HepG2 (cell line): ENCODE data around the gene SLC25A1. TPM values are rescaled to one million over a fixed set of nuclear protein-coding genes. Genes with fewer than 3 reads are reported as not detected.

ENCODE experiments used
- AGO2 ChIP-seq: fragments of 200-400 bp; formaldehyde crosslinking; optimal IDR thresholded peaks from 2 replicates; pipeline ENCODE3; 2017; ENCODE audit warnings: mild to moderate bottlenecking, low read depth, low read length, moderate library complexity
- CHCHD3 ChIP-seq: sonication (generic); formaldehyde crosslinking; IDR thresholded peaks from 2 replicates; pipeline ENCODE4 v1.8.0; 2022; ENCODE audit warnings: mild to moderate bottlenecking, missing genetic modification reagents, moderate library complexity
- HOXA5 ChIP-seq: sonication (generic); formaldehyde crosslinking; IDR thresholded peaks from 2 replicates; pipeline ENCODE4 v1.4.0; 2020; ENCODE audit warnings: missing genetic modification reagents
- RNF2 ChIP-seq: fragments of 450-650 bp; conservative IDR thresholded peaks from 2 replicates; pipeline ENCODE4 v1.6.1; 2016; ENCODE audit warnings: low read depth
- SSRP1 ChIP-seq: IDR thresholded peaks from 2 replicates; pipeline ENCODE4 v1.6.1; 2016; ENCODE audit warnings: control low read depth
- TMF1 ChIP-seq: sonication (generic); formaldehyde crosslinking; IDR thresholded peaks from 2 replicates; pipeline ENCODE4 v1.8.1; 2022; ENCODE audit warnings: low read depth, missing genetic modification reagents
- XBP1 ChIP-seq: sonication (generic); formaldehyde crosslinking; IDR thresholded peaks from 2 replicates; pipeline ENCODE4 v1.5.0; 2020; ENCODE audit warnings: missing genetic modification reagents
- ZFX ChIP-seq: sonication (generic); formaldehyde crosslinking; IDR thresholded peaks from 2 replicates; pipeline ENCODE4 v1.4.0; 2020; ENCODE audit warnings: mild to moderate bottlenecking, low read depth, missing genetic modification reagents, moderate library complexity
- ZHX2 ChIP-seq, 2 experiments: sonication (generic) in 1 of 2; formaldehyde crosslinking in 1 of 2; IDR thresholded peaks; 2 replicates each; pipeline versions ENCODE4 v1.6.1 to v1.9.0; 2014 to 2022; ENCODE audit warnings: antibody characterized with exemption in 1 of 2, borderline replicate concordance in 1 of 2, inconsistent platforms in 1 of 2, low read depth in 1 of 2, missing genetic modification reagents in 1 of 2
- ZIK1 ChIP-seq: sonication (generic); formaldehyde crosslinking; IDR thresholded peaks from 2 replicates; pipeline ENCODE4 v1.5.0; 2020; ENCODE audit warnings: mild to moderate bottlenecking, low read depth, missing genetic modification reagents, borderline replicate concordance
- ZNF687 ChIP-seq: sonication (generic); formaldehyde crosslinking; IDR thresholded peaks from 2 replicates; pipeline ENCODE4 v1.5.1; 2020; ENCODE audit warnings: mild to moderate bottlenecking, missing genetic modification reagents, moderate library complexity
- ZNF724P ChIP-seq: sonication (generic); formaldehyde crosslinking; IDR thresholded peaks from 2 replicates; pipeline ENCODE4 v1.8.0; 2022; ENCODE audit warnings: missing genetic modification reagents, borderline replicate concordance
- ZSCAN30 ChIP-seq: sonication (generic); formaldehyde crosslinking; IDR thresholded peaks from 2 replicates; pipeline ENCODE4 v1.5.0; 2020; ENCODE audit warnings: mild to moderate bottlenecking, missing genetic modification reagents
- polyA plus RNA-seq, 8 experiments: library from polyadenylated mRNA; depleted of rRNA in 3 of 8; stranded (reverse) in 7 of 8; unstranded in 1 of 8; fragments of >200 nt; fragmentation: Illumina TruSeq in 4 of 8; extraction: Trizol in 4 of 8; gene quantifications; 2 replicates each; pipeline versions ENCODE4 v1.2.1 to v1.2.3, GENCODE V29; 2011 to 2016; ENCODE audit warnings: low read depth in 4 of 8, missing spikeins in 1 of 8, mixed read lengths in 1 of 8; ENCODE audit not compliant: insufficient read depth in 1 of 8
- total RNA-seq, 5 experiments: library from RNA; depleted of rRNA; stranded (reverse); fragments of >200 nt; fragmentation: Illumina TruSeq; extraction: Trizol; gene quantifications; 2 replicates each; pipeline ENCODE4 v1.2.3, GENCODE V29; 2016; ENCODE audit warnings: low read depth in 1 of 5

The SLC25A1 gene
- total and polyA plus RNA-seq, 2 of the 13 experiments (the other 11 are each of a cell fraction or from before 2014, with no cell fraction given), result 49.4 to 161 TPM

GRCh38 chr22:19178657-19179496, at the start of gene SLC25A1 (continued):
- TF ChIP-seq ZNF687 (peak; percentile 72), ZIK1 (CRISPR knock-in tag) (no peak), ZHX2 (IDR thresholded peaks at IDR 0.05; ENCODE audit: low read depth) (no peak), ZHX2 (CRISPR knock-in tag; IDR thresholded peaks at IDR 0.05; ENCODE audit: borderline replicate concordance) (0 out of 2 replicates have a peak, but pooled peaks have one; percentile 14), RNF2 (0 out of 2 replicates have a peak, but pooled peaks have one; percentile 36), XBP1 (CRISPR knock-in tag) (peak; percentile 49; the same call in 1 of the 2 replicates), ZSCAN30 (CRISPR knock-in tag) (no peak), ZNF724P (CRISPR knock-in tag) (no peak), CHCHD3 (CRISPR knock-in tag) (no peak), ZFX (peak; percentile 90), TMF1 (CRISPR knock-in tag) (no peak), AGO2 (peak; percentile 27), SSRP1 (CRISPR knock-in tag) (no peak), HOXA5 (CRISPR knock-in tag) (peak; percentile 88)
